Breast epithelium (tissue), 3 donors: Measurements from ENCODE around the gene GSTO2.

ENCODE experiments used
- POLR2A ChIP-seq: fragments of 450-650 bp; IDR thresholded peaks from one replicate; pipeline ENCODE4 v1.6.1; 2016; ENCODE audit warnings: antibody characterized with exemption, mild to moderate bottlenecking, moderate library complexity
- TF ChIP-seq, protein P1 (sequence below), 3 donors: fragments of 450-650 bp; IDR thresholded peaks; one replicate each; pipeline ENCODE4 v1.5.1; 2016 to 2017; ENCODE audit warnings: antibody characterized with exemption in 3 of 3, mild to moderate bottlenecking in 3 of 3, moderate library complexity in 3 of 3

DNA sequence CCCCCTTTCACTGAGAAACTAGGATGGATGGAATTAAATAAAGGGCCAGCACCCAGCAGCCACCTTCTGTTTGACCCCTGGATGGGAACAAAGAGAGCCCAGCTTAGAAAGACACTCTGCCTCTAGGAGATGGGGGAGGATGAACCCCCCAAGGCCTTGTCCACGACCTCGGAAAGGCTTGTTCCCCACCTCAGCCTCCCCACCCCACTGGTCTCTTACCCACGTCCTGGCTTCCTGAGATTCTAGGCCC, 59.6 kb downstream of the GSTO2 start:
- TF ChIP-seq, protein P1, sequence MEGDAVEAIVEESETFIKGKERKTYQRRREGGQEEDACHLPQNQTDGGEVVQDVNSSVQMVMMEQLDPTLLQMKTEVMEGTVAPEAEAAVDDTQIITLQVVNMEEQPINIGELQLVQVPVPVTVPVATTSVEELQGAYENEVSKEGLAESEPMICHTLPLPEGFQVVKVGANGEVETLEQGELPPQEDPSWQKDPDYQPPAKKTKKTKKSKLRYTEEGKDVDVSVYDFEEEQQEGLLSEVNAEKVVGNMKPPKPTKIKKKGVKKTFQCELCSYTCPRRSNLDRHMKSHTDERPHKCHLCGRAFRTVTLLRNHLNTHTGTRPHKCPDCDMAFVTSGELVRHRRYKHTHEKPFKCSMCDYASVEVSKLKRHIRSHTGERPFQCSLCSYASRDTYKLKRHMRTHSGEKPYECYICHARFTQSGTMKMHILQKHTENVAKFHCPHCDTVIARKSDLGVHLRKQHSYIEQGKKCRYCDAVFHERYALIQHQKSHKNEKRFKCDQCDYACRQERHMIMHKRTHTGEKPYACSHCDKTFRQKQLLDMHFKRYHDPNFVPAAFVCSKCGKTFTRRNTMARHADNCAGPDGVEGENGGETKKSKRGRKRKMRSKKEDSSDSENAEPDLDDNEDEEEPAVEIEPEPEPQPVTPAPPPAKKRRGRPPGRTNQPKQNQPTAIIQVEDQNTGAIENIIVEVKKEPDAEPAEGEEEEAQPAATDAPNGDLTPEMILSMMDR (IDR thresholded peaks at IDR 0.05), result no peak
- no peak for TF ChIP-seq POLR2A
